GM12864 (cell line): Measurements from ENCODE around the gene HPS3.
"Not testable (repeated sequence)": the region's sequence is repeated elsewhere in the genome, so short reads cannot be mapped to it uniquely, and the experiment has no call there.

Experiments used
- DNase-seq: peaks from one replicate; pipeline ENCODE4 v3.0.0-alpha.2; 2011; ENCODE audit warnings: low read depth
- H3K4me3 ChIP-seq: 2 replicates; pipeline ENCODE4 v1.5.1; 2011; ENCODE audit warnings: mild to moderate bottlenecking, low read depth, low read length, control low read depth
- CTCF ChIP-seq: IDR thresholded peaks from 2 replicates; pipeline ENCODE4 v1.5.1; 2011; ENCODE audit warnings: low read depth, mild to moderate bottlenecking, moderate library complexity, low read length, control low read depth, inconsistent platforms; ENCODE audit errors: missing control alignments

Gene HPS3

GRCh38 chr3:149086232-149086988 is 43.0 kb upstream of the HPS3 start, which contains the start of gene HLTF:
Gene HLTF, minus strand, starts transcription at chr3:149086533. Its CDS starts 197 bp downstream, at chr3:149086336.
- H3K4me3 ChIP-seq = peak within 1 kb of the TSS; percentile 82
- no peak for TF ChIP-seq CTCF
- DNase-seq = peak; percentile 97

- no peak for TF ChIP-seq CTCF
- no peak for DNase-seq
- no peak overlapping the region for H3K4me3 ChIP-seq
These were observed 42.2 kb upstream of the HPS3 start for GRCh38 chr3:149087208-149087607.

- H3K4me3 ChIP-seq = no peak overlapping the region
- no peak for DNase-seq
- no peak for TF ChIP-seq CTCF
These were observed 40.0 kb upstream of the HPS3 start for GRCh38 chr3:149089395-149089794.

- H3K4me3 ChIP-seq = no peak overlapping the region
- no peak for DNase-seq
- TF ChIP-seq CTCF = no peak
These were observed 39.0 kb upstream of the HPS3 start for GRCh38 chr3:149090461-149090860.

- DNase-seq = no peak
- TF ChIP-seq CTCF = no peak
- no peak overlapping the region for H3K4me3 ChIP-seq
These were observed 38.5 kb upstream of the HPS3 start for GRCh38 chr3:149090907-149091306.

GRCh38 chr3:149091983-149092382 is 37.5 kb upstream of the HPS3 start:
- no peak overlapping the region for H3K4me3 ChIP-seq
- no peak for DNase-seq
- no peak for TF ChIP-seq CTCF

GRCh38 chr3:149095487-149095886 is 34.0 kb upstream of the HPS3 start:
- no peak overlapping the region for H3K4me3 ChIP-seq
- TF ChIP-seq CTCF = no peak
- no peak for DNase-seq

GRCh38 chr3:149097987-149098386 is 31.5 kb upstream of the HPS3 start:
- not testable (repeated sequence) for DNase-seq, H3K4me3 ChIP-seq
